Psoas muscle (tissue), 8 donors: ENCODE measurements around the gene BDP1. TPM values are rescaled to one million over a fixed set of nuclear protein-coding genes. Genes with fewer than 3 reads are reported as not detected.
A peak's percentile ranks its signal among the peaks of the same experiment; 100 is the strongest.

Experiments used
- ATAC-seq, 4 donors: fragments of 200-7000 bp; cut with Tn5 transposase; one replicate each; pipeline ENCODE4 v1.9.1; 2020; ENCODE audit warnings: moderate library complexity in 3 of 4, mild to moderate bottlenecking in 2 of 4
- DNase-seq, 2 donors: peaks; one replicate each; pipeline ENCODE4 v3.0.0-alpha.2; 2020
- H3K27ac ChIP-seq: fragments of 200-600 bp; one replicate; pipeline ENCODE4 v1.8.0; 2022
- H3K27me3 ChIP-seq, 3 donors: fragments of 200-600 bp in 1 of 3; one replicate each; pipeline versions ENCODE4 v1.6.1 to v1.8.0; 2013 to 2022; ENCODE audit warnings: low read length in 2 of 3, mild to moderate bottlenecking in 2 of 3, moderate library complexity in 1 of 3; ENCODE audit not compliant: insufficient read depth in 3 of 3
- H3K36me3 ChIP-seq, 2 donors: fragments of 200-600 bp in 1 of 2; one replicate each; pipeline versions ENCODE4 v1.6.1 to v1.8.0; 2013 to 2022; ENCODE audit warnings: low read depth in 1 of 2, mild to moderate bottlenecking in 1 of 2, moderate library complexity in 1 of 2; ENCODE audit not compliant: insufficient read depth in 1 of 2
- H3K4me1 ChIP-seq: fragments of 200-600 bp; one replicate; pipeline ENCODE4 v1.8.0; 2022
- H3K4me3 ChIP-seq: fragments of 200-600 bp; one replicate; pipeline ENCODE4 v1.8.0; 2022; ENCODE audit warnings: mild to moderate bottlenecking
- H3K9me3 ChIP-seq: fragments of 200-600 bp; one replicate; pipeline ENCODE4 v1.8.0; 2022
- CTCF ChIP-seq: fragments of 200-600 bp; IDR thresholded peaks from one replicate; pipeline ENCODE4 v1.8.0; 2022; ENCODE audit warnings: antibody characterized with exemption
- WGBS, 3 donors: extraction: QIAGEN DNeasy Blood & Tissue Kit; methylation state at CpG; one replicate each; pipeline versions ENCODE4 v1.1.6 to v1.1.7; 2013; 5-methylcytosine and 5-hydroxymethylcytosine counted together
- intact Hi-C, 2 donors: fragments of 100-400 bp; cut with DNase I; formaldehyde crosslinking; loops; one replicate each; pipeline versions ENCODE4 v1.11.0 to v1.14.2; 2022
- polyA plus RNA-seq, 3 donors: library from polyadenylated mRNA; stranded (reverse); fragments of 200-250 nt; gene quantifications; one replicate each; pipeline ENCODE4 v1.2.3, GENCODE V29; 2013
- total RNA-seq, 4 donors: library from RNA; stranded (reverse); fragmentation: NEBNext Ultra II Directional in 2 of 4; extraction: Animal tissue kit (Norgen Biotek cat#: 25700) in 2 of 4; gene quantifications; one replicate each; pipeline versions ENCODE4 v1.2.1 to v1.2.4, GENCODE V29; 2021 to 2023
- donor health status: healthy with polysubstance abuse.
- donor health status: DM: no; HTN: no; CAD: no; lungs with moderate emphysema.
- donor health status: Bipolar disorder and iron deficiency.
- donor health status: healthy.
- donor health status: DM: yes; HTN: yes; CAD: no.
- donor health status: DM: no; HTN: no; CAD: no.
- donor health status: DM: no; HTN: no; CAD: no.
- donor health status: DM: yes; HTN: yes; CAD: no.

Gene BDP1
- total and polyA plus RNA-seq, 7 donors: 5.5 to 17.7 (median 11.5) TPM

- WGBS, 3 donors: 43 to 55% (median 45%) methylated on average over 2 of the region's 2 CpGs
- peaks cover 18% of the 10 kb centered on the region for H3K4me1 ChIP-seq
- no peaks in the 10 kb centered on the region for H3K36me3 ChIP-seq
- peaks cover 0 to 7% (median 0%) of the 10 kb centered on the region in 3 donors for H3K27me3 ChIP-seq
- ATAC-seq (no peak), DNase-seq (no peak)
- intact Hi-C loops: no loop called here
- H3K9me3 ChIP-seq: no peaks in the 10 kb centered on the region
- no peak overlapping the region for H3K4me3 ChIP-seq
- TF ChIP-seq CTCF: no peak
- H3K27ac ChIP-seq: no peak overlapping the region
Measured at GRCh38 chr5:71452876-71453275, 2.6 kb upstream of the BDP1 start.

- H3K4me1 ChIP-seq: peaks cover 22% of the 10 kb centered on the region
- intact Hi-C loops: no loop called here
- peaks cover 6 to 16% of the 10 kb centered on the region in 2 donors for H3K36me3 ChIP-seq
- peak overlapping the region; percentile 77 for H3K4me3 ChIP-seq
- 61 to 64% (median 63%) methylated on average over 19 of the region's 19 CpGs for WGBS, 3 donors
- no peak for TF ChIP-seq CTCF
- peak overlapping the region; percentile 90 for H3K27ac ChIP-seq
- H3K27me3 ChIP-seq: peaks cover 0 to 7% (median 0%) of the 10 kb centered on the region in 3 donors
- ATAC-seq (no peak), DNase-seq (no peak)
- no peaks in the 10 kb centered on the region for H3K9me3 ChIP-seq
Measured at GRCh38 chr5:71454913-71455312, 538 bp upstream of the BDP1 start.

GRCh38 chr5:71456362-71456743, 902 bp downstream of the BDP1 start:
- peak overlapping the region; percentile 77 for H3K4me3 ChIP-seq
- intact Hi-C loops: no loop called here
- H3K9me3 ChIP-seq: no peaks in the 10 kb centered on the region
- WGBS, 3 donors: 5 to 6% (median 6%) methylated on average over 4 of the region's 4 CpGs
- no peak for TF ChIP-seq CTCF
- peak overlapping the region; percentile 90 for H3K27ac ChIP-seq
- peaks cover 6 to 31% of the 10 kb centered on the region in 2 donors for H3K36me3 ChIP-seq
- H3K4me1 ChIP-seq: peaks cover 22% of the 10 kb centered on the region
- no peaks in the 10 kb centered on the region for H3K27me3 ChIP-seq
- DNase-seq (no peak), ATAC-seq (no peak)

GRCh38 chr5:71457106-71457505, 1.7 kb downstream of the BDP1 start:
- DNase-seq: no peak
- Histone ChIP-seq H3K36me3 (peaks cover 6 to 38% of the 10 kb centered on the region in 2 donors), H3K9me3 (no peaks in the 10 kb centered on the region), H3K4me3 (peak overlapping the region; percentile 77), H3K4me1 (peaks cover 22% of the 10 kb centered on the region), H3K27ac (no peak overlapping the region), H3K27me3 (no peaks in the 10 kb centered on the region)
- no peak for ATAC-seq
- WGBS, 3 donors: 87 to 95% (median 87%) methylated on average over 8 of the region's 8 CpGs
- intact Hi-C loops: no loop called here
- no peak for TF ChIP-seq CTCF

- WGBS, 3 donors: 100% methylated on average over 1 of the region's 1 CpG
- ATAC-seq (no peak), DNase-seq (no peak)
- no peaks in the 10 kb centered on the region for H3K27me3 ChIP-seq
- TF ChIP-seq CTCF: no peak
- peaks cover 13 to 74% of the 10 kb centered on the region in 2 donors for H3K36me3 ChIP-seq
- H3K9me3 ChIP-seq: no peaks in the 10 kb centered on the region
- intact Hi-C loops: no loop called here
- H3K27ac ChIP-seq: no peak overlapping the region
- H3K4me3 ChIP-seq: no peak overlapping the region
- H3K4me1 ChIP-seq: peaks cover 18% of the 10 kb centered on the region
Measured at GRCh38 chr5:71460693-71461092, 5.2 kb downstream of the BDP1 start.
